HG02943 (cell line): Measurements from ENCODE around the gene SNTG2.

Experiments used
- ATAC-seq: cut with Tn5 transposase; IDR thresholded peaks from one replicate; pipeline ENCODE4 v1.9.1; 2021; ENCODE audit warnings: mild to moderate bottlenecking, low read depth, moderate library complexity; ENCODE audit not compliant: unreplicated experiment

The SNTG2 gene

DNA sequence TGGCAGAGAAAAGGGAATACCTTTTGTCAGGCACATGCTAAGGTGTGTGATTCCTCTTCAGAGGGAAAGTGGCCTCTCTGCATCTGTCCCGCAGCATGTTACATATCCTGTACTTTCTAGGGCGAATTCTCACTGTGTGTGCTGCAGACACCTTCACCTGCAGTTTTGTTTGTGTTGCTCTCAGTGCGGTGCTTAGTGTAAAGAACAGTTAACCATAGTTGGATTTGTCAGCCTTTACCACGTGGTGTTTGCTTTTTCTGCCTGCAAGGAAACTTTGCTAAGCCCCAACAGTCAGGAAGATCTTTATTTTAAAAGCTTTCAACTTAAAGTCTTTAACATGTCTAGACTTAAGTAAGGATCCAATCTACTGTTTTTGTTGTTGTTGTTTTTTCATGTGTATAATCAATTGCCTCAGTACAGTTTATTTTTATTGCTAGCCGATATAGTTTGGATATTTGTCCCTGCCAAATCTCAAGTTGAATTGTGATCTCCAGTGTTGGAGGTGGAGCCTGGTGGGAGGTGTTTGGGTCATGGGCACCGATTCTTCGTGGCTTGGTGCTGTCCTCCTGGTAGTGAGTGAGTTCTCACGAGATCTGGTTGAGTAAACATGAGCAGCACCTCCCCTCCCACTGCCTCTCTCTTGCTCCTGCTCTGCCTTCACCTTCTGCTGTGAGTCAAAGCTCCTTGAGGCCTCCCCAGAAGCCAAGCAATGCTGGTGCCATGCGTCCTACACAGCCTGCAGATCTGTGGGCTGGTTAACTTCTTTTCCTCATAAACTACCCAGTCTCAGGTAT is 90.6 kb downstream of the SNTG2 start:
- no peak for ATAC-seq

DNA sequence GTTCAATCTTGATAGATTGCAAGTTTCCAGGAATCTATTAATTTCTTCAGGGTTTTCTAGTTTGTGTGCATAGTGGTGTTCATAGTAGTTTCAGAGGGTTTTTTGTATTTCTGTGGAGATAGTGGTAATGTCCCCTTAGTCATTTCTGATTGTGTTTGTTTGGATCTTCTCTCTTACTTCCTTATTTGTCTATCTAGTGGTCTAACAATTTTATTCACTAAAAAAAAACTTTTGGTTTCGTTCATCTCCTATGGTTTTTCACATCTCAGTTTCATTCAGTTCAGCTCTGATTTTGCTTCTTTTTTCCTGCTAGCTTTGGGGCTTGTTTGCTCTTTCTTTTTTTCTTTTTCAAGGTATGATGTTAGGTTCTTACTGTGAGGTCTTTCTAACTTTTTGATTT is 94.5 kb downstream of the SNTG2 start:
- no peak for ATAC-seq

DNA sequence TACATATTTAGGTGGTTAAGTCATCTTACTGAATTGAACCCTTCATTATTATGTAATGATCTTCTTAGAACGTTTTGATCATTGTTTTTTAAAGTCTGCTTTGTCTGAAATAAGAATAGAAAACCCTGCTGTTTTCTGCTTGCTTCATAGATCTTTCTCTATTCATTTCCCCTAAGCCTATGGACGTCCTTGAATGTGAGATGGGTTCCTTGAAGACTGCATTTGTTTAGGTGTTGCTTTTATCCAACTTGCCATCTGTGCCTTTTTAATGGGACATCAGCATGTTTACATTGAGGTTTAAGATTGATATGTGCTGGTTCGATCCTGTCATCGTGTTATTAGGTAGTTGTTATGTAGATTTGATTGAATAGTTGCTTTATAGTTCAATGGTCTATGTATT is 95.4 kb downstream of the SNTG2 start:
- ATAC-seq = no peak

DNA sequence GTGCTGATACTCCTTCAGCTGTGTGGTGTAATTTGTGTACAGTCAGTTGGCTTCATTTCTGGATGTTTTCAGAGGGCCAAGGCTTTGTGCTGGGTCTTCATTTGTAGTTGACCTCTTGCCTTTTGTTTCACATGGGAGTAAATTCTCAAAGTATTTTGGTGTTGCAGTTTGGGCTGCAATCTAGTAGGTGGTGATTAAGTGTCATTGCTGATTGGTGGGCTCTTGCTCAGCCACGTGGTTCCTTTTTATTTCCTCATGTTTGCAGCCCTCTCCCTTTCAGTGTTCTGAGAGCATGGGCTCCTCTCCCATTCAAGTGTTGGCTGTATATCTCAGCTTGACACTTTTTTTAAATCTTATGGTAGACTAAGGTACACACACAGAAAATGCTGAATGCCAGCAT is 96.8 kb downstream of the SNTG2 start:
- ATAC-seq = no peak

DNA sequence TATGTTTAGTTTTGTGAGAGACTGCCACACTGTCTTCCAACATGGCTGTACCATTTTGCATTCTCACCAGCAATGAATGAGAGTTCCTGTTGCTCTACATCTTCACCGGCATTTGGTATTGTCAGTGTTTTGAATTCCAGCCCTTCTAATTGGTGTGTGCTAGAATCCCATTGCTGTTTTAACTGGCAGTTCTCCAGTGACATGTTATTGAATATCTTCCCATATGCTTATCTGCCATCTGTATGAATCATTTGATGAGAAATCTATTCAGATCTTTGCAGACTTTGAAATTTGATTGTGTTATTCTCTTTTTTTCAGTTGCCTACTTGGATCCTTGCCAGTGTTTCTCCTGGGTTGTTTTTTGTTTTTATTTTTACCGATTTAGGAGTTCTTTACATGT is 99.0 kb downstream of the SNTG2 start:
- ATAC-seq = no peak

DNA sequence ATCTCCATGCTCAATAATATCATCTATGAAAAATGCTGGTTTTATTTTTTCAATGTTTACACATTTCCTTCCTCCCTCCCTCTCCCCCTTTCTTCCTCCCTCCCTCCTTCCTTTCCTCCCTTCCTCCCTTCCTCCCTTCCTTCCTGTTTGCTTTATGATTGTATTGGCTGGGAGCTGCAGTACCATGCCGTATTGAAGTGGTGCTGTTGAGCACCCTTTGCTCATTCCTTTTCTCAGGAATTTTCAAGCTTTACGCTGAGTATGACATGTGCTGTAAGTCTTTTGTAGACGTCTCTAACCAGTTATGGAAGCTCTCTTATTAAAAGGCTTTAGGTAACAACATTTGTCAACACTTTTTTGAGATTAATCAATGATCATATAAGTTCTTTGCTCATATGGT is 100.4 kb downstream of the SNTG2 start:
- no peak for ATAC-seq

DNA sequence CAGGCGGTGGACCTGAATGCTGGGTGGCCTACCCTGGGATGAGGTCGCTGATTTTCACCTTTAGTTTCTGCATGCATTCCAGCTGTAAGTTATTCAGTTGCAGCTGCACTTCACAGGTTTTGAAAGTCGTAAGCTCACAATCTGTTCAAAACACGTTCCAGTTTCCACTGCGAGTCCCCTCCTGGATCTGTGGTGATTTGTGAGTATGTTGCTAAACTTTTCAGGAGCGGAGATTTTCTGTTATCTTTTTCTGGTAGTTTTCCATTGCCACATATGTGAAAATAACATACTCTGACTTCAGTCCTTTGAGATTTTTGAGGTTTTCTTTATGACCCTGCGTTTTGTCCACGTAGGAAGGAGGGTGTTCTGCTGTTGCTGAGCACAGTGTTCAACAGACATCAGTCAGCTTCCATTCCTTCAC is 102.1 kb downstream of the SNTG2 start:
- ATAC-seq = no peak

DNA sequence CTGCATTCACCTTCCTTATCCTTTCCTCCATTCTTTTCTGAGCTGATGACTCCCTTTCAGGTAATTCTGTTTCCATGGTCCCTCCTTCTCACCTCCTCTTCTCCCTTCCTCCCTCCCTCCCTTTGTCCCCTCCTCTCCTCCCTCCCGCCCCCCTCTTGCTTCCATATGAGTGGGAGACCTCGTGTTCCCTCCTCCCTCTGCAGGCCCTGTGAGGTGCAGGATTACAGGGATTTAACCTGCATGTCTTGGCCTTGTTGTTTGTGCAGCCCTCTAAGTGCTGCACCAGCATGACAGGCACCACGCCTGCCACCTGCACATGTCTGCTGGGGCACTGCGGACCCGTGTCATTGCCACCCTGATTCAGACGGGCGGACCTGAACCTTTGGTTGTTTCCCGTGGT is 103.1 kb downstream of the SNTG2 start:
- no peak for ATAC-seq

DNA sequence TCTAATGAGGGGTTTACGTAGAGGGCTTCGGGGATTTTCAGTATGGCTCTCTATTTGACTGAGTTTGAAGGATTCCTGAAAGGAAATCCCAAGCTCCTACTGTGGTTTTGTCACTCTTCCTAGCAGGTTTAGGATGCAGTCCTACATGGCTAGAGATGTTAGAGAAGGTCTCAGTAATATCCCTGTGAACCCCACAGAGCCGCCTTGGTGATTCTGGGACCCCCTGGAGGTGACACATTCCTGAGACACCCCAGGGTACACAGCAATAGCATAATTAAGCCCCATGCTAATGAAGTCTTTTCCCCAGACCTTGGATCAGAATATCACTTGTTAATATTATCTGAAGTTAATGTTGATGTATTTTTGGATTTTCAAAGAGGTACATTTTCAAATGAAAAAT is 103.8 kb downstream of the SNTG2 start:
- ATAC-seq = no peak

DNA sequence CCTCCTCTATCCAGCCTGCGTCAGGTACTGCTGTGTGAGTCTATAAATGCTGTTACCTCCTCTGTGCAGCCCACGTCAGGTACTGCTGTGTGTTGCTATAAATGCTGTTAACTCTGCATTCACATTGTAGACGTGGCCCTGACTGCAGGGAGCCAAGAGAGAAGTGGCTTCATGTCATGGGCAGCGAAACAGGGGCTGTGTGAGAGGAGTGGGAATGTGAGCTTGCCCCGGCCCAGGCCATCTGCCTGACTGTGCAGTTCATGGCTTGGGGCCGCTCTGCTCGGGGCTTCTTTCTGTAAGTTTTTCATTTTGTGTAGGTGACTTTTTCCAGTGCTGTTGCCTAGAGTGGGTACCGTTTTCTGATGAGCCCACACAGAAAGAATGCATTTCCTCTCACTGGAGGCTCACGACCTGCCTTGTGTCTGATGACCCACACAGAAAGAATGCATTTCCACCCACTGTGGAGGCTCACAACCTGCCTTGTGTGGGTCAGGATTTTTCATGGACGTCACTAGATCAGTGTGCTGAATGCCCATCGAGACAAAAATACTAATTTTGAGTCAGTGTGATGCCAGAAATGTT is 104.5 kb downstream of the SNTG2 start:
- ATAC-seq = no peak

DNA sequence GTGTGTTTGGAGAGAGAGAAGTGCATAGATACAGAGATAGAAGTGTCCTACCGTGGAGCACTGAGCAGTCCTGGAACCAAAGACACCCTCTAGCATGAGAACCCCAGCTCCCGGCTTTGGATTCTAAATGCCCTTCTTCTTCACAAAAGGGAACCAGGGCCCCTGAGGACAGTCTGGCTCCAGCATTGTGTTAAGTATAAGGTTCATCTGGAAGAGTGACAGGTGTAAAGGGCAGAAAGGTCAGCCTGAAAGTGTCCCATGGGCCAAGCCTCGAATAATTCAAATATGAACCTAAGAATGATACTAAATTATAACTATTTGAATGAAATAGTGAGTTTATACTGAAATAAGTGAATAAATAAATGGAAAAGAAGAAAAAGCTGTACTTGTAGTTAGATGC is 109.7 kb downstream of the SNTG2 start:
- no peak for ATAC-seq

DNA sequence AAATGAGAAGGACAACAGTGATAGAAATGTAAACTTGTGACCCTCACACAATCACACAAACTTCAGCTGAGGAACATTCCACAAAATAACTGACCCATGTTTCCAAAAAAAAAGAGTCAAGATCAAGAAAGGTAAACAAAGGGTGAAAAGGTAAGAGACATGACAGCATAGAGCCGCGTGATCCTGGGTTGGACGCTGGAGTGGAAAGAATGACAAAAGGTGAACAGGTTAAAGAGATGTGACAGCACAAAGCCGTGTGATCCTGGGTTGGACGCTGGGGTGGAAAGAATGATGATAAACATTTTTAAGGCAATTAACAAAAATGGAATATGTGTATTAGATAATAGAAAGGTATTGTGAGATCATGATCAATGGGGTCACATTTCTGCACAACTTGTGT is 110.3 kb downstream of the SNTG2 start:
- ATAC-seq = no peak

DNA sequence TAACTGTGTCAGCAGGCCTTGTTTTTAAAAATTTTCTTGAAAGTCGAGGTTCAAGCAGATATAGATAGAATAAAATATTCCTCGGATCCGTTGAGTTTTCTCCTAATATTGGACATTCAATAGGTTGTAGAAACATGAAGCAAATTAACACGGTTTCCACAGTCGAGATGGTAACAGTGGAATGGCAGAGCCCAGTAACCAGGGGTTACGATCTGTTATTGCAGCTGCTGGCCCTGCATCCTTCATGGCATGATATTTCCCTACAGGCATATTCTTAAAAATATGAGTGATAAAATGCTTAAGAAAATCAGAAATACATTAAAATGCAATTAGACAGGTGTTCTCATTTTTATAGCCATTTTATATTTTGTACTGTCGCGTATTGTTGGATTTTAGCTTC is 117.6 kb downstream of the SNTG2 start:
- ATAC-seq = no peak

DNA sequence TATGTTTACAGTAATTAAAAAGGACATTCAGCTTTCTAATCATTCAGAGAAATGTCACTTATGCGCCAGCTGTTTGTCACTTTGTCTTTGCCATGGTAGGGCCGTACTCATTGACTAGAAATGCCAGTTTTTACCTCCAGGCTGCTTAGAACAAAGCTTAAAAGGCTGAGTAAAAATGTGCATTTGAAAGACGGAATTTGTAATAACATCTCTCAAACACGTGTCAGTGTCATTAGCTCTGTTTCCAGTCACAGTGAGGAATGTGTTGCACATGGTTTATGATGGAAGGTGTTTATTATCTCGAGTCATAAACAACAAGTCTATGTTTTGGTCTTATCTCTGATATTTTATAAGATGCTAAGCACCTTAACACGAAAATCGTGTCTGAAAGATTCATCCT is 118.2 kb downstream of the SNTG2 start:
- no peak for ATAC-seq

DNA sequence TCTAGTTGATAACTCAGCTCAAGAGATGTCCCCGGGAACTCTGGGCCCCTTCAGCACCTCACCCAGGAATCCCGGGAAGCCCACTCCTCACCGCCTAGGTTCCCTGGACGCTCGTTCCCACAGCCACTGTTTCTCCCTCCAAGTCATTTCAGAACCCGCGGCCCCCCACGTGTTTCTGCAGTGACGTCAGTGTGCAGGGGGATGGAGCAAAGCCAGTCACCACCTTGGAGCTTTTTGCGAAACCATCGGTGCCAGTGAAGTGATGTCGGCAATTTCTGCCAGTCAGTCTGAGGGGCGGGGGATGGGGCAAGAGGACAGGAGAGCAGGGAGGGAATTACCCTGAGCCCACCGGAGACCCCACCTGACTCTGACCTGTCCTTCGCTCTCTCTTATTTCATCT is 119.2 kb downstream of the SNTG2 start:
- ATAC-seq = no peak

DNA sequence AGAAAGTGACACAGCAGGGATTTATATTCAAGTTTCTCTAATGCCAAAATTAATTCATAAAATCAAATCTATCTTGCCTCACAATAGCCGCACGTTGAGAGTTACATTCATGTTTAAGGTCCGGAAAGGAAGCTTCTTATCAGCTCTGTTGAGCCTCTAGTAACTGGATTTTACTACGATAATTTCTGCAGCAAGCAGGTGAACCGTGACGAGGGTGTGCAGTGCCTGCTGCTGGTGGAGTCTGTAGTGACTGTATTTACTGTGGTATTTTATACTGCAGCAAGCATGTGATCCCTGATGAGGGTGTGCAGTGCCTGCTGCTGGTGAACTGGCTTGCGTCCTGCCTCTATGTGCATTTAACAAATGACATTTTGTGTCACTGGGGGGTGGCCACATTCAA is 120.0 kb downstream of the SNTG2 start:
- ATAC-seq = no peak

DNA sequence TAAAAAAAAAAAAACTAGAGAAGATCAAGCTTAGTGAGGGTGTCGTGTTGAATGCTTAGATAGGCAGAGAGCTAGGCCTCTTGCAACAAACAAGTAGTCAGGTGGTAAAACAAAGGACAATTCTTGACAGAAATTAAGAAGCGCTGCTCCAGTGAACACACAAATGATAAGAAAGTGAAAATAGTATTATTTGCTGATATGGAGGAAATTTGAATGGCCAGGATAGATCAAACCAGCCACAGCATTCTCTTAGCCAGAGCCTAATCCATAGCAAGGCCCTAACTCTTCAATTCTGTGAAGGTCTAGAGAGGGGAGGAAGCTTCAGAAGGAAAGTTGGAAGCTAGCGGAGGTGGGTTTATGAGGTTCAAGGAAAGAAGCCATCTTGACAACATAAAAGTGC is 121.0 kb downstream of the SNTG2 start:
- ATAC-seq = no peak

DNA sequence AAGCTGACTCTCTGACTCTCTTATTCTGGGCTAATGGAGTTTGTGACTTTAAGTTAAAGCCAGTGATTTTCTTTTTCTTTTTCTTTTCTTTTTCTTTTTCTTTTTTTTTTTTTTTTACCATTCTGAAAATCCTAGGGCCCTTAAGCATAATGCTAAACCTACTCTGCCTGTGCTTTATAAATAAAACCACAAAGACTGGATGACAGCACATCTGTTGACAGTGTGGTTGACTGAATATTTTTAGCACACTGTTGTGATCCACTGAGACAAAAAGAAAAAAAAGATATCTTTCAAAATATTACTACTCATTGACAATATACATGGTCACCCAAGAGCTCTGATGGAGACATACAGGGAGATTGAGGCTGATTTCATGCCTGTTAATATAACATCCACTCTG is 121.6 kb downstream of the SNTG2 start:
- no peak for ATAC-seq

DNA sequence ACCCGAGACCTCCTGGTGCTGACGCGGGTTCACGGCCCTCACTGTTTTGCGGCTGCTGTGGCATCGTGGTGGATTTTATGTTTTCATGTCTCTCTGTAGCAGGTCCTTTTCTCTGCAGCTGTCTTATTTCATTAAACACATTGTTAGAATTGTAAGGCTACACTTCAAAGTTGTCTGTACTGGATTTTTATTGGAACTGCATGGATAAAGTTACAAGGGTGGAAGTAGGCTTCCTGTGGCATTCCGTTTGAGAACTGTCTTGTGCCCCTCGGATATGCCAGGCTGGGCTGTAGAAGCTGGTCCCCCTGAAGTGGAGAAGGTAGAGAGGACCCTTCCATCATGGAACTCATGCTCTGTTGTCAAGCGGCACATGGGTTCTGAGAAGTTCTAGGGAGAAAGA is 127.3 kb downstream of the SNTG2 start:
- no peak for ATAC-seq

DNA sequence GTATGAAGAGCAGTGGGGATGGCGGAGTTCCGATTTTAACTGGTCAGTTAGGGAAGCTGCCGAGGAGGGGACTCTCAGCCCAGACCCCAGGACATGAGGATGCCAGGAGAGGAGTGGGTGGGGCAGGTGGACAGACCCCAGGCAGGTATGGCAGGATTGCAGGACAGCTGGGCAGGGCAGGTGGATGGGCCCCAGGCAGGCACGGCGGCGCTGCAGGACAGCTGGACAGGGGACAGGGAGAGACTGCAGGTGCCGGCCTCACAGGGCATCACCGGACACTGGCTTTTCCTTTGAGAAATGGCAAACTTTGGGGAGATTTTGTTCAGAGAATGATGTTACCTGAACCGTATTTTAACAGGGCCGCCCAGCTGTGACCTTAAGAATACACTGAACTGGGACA is 127.7 kb downstream of the SNTG2 start:
- no peak for ATAC-seq

DNA sequence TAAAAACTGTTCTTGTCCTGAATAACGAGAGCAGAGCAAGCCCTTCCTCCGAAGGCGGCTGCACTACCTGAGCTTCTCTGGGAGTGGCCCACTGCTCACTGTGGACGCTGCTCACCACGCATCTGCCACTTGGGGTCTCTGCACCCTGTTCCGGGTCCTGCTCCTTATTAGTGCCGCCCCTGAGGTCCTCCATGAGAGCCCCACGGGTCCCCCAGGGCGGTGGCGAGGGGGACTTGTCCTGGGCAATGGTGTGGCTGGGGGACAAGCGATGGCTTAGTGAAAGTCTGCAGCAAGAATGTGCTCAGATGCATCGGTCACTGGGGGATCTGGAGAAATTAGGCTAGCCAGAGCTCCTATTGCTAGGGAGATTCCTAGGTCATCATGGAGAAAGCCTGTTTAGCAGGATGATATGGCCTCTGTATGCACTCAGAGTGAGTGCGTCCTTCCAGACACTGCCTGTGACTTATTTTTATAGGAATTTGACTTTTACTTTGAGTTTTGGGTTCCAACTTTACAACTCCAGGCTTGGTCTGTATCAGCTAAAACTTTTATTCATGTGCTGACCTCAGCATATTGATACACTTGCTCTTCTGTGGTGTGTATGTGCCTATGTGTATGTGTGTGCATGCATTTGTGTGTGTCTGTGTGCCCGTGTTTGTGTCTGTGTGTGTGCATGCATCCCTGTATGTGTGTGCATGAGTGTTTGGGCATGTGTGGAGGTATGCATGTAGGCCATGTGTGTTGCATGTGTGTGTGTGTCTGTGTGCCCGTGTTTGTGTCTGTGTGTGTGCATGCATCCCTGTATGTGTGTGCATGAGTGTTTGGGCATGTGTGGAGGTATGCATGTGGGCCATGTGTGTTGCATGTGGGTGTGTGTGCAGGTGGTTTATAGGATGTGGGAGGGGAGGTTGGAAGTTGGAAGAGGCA is 129.5 kb downstream of the SNTG2 start:
- ATAC-seq = no peak
